Gastroesophageal sphincter (tissue), 4 donors: ENCODE data around the gene ARHGEF11. TPM values are rescaled to one million over a fixed set of nuclear protein-coding genes. Genes with fewer than 3 reads are reported as not detected.

Experiments
- ATAC-seq: fragments of 150-250 bp; one replicate; pipeline ENCODE4 v1.9.1; 2016; ENCODE audit warnings: mild to moderate bottlenecking, moderate library complexity
- H3K27ac ChIP-seq, 4 donors: fragments of 200-600 bp; sonication (generic) in 3 of 4; 1 replicate in 3 of 4; 2 replicates in 1 of 4; pipeline ENCODE4 v1.5.1; 2016 to 2019
- H3K27me3 ChIP-seq: fragments of 200-600 bp; sonication (generic); one replicate; pipeline ENCODE4 v1.5.1; 2019
- H3K36me3 ChIP-seq, 2 donors: fragments of 200-600 bp; sonication (generic); one replicate each; pipeline ENCODE4 v1.5.1; 2019; ENCODE audit warnings: control low read depth in 1 of 2
- H3K4me1 ChIP-seq, 3 donors: fragments of 200-600 bp; sonication (generic); 1 replicate in 2 of 3; 2 replicates in 1 of 3; pipeline ENCODE4 v1.5.1; 2016 to 2019; ENCODE audit warnings: control low read depth in 2 of 3
- H3K4me3 ChIP-seq, 2 donors: fragments of 200-600 bp; sonication (generic); one replicate each; pipeline ENCODE4 v1.5.1; 2019; ENCODE audit warnings: mild to moderate bottlenecking in 1 of 2, moderate library complexity in 1 of 2
- H3K9me3 ChIP-seq, 3 donors: fragments of 200-600 bp; sonication (generic); one replicate each; pipeline ENCODE4 v1.5.1; 2017 to 2019; ENCODE audit warnings: control low read depth in 2 of 3
- EP300 ChIP-seq: sonication (generic); formaldehyde crosslinking; IDR thresholded peaks from one replicate; pipeline ENCODE4 v1.6.1; 2017; ENCODE audit warnings: antibody characterized with exemption, mild to moderate bottlenecking
- POLR2A ChIP-seq, 2 donors: fragments of 450-650 bp; IDR thresholded peaks; one replicate each; pipeline ENCODE4 v1.6.1; 2017; ENCODE audit warnings: antibody characterized with exemption in 2 of 2, mild to moderate bottlenecking in 2 of 2, moderate library complexity in 1 of 2
- POLR2AphosphoS5 ChIP-seq: sonication (generic); formaldehyde crosslinking; IDR thresholded peaks from one replicate; pipeline ENCODE4 v1.6.1; 2017; ENCODE audit warnings: antibody characterized with exemption
- WGBS, 2 donors: methylation state at CpG; one replicate each; pipeline ENCODE4 v1.1.5; 2018; ENCODE audit warnings: low coverage in 1 of 2; 5-methylcytosine and 5-hydroxymethylcytosine counted together
- total RNA-seq, 4 donors: library from RNA; depleted of rRNA; stranded (reverse); fragments of >200 nt; gene quantifications; one replicate each; pipeline ENCODE4 v1.1.0, GENCODE V29; 2016
- TF ChIP-seq, protein P1 (sequence below), 4 experiments: fragments of 200-600 bp in 2 of 4; fragments of 450-650 bp in 2 of 4; sonication (generic) in 1 of 4; IDR thresholded peaks; one replicate each; pipeline ENCODE4 v1.5.1; 2017 to 2019; ENCODE audit warnings: antibody characterized with exemption in 4 of 4, mild to moderate bottlenecking in 2 of 4, moderate library complexity in 2 of 4

Gene ARHGEF11
- total RNA-seq, 4 donors from 2014 or later, result 28.5 to 51.7 (median 37.3) TPM

DNA sequence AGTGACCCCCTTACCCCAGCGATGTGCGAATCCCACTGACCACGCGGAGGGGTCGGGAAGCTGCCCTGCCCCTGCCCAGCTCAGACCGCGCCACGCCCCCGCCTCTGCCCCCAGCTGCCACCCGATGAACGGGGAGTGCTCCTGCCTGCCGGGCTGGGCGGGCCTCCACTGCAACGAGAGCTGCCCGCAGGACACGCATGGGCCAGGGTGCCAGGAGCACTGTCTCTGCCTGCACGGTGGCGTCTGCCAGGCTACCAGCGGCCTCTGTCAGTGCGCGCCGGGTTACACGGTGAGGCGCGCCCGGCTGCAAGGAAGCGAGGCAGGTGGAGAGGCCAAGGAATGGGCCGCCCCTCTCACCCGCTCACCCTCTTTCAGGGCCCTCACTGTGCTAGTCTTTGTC is 137.0 kb downstream of the ARHGEF11 start:
- H3K9me3 ChIP-seq, result no peaks in the 10 kb centered on the region

DNA sequence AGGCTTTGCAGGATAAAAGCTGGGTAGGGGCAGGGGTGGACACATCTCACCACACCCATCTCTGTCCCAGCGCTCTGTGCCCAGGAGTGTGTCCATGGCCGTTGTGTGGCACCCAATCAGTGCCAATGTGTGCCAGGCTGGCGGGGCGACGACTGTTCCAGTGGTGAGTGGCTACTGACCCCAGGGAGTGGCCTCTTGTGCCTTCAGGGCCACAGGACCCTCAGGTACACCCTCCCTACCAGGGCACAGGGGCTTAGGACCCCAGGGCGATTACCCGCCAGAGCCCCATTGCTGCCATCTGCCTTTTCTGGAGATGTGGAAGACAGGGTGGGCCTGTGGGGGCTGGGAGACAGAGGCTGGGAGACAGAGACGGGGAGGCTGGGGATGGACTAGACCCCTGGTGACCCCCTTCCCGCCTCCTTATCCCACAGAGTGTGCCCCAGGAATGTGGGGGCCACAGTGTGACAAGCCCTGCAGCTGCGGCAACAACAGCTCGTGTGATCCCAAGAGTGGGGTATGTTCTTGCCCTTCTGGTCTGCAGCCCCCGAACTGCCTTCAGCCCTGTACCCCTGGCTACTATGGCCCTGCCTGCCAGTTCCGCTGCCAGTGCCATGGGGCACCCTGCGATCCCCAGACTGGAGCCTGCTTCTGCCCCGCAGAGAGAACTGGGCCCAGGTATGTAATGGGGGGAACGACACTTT is 139.2 kb downstream of the ARHGEF11 start:
- Histone ChIP-seq H3K4me3 (no peak overlapping the region), H3K36me3 (peaks cover 0 to 30% of the 10 kb centered on the region in 2 donors), H3K27me3 (peaks cover 57% of the 10 kb centered on the region), H3K9me3 (no peaks in the 10 kb centered on the region), H3K27ac (no peak overlapping the region), H3K4me1 (peaks cover 0 to 60% (median 3%) of the 10 kb centered on the region in 3 donors)
- TF ChIP-seq, protein P1, sequence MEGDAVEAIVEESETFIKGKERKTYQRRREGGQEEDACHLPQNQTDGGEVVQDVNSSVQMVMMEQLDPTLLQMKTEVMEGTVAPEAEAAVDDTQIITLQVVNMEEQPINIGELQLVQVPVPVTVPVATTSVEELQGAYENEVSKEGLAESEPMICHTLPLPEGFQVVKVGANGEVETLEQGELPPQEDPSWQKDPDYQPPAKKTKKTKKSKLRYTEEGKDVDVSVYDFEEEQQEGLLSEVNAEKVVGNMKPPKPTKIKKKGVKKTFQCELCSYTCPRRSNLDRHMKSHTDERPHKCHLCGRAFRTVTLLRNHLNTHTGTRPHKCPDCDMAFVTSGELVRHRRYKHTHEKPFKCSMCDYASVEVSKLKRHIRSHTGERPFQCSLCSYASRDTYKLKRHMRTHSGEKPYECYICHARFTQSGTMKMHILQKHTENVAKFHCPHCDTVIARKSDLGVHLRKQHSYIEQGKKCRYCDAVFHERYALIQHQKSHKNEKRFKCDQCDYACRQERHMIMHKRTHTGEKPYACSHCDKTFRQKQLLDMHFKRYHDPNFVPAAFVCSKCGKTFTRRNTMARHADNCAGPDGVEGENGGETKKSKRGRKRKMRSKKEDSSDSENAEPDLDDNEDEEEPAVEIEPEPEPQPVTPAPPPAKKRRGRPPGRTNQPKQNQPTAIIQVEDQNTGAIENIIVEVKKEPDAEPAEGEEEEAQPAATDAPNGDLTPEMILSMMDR (IDR thresholded peaks at IDR 0.05), result no peak
- TF ChIP-seq POLR2A (IDR thresholded peaks at IDR 0.05) (no peak), POLR2AphosphoS5 (no peak), EP300 (no peak)
- WGBS, 2 donors, result 80 to 87% methylated on average over 1 to 3 of the region's 16 CpGs
- no peak for ATAC-seq

More for the DNA sequence above, 137.0 kb downstream of the ARHGEF11 start:
- ATAC-seq, result no peak
- Histone ChIP-seq H3K27ac (no peak overlapping the region), H3K4me3 (no peak overlapping the region), H3K36me3 (peaks cover 0 to 39% of the 10 kb centered on the region in 2 donors), H3K27me3 (peaks cover 63% of the 10 kb centered on the region), H3K4me1 (peaks cover 0 to 38% (median 0%) of the 10 kb centered on the region in 3 donors)
- TF ChIP-seq POLR2A (IDR thresholded peaks at IDR 0.05) (no peak), EP300 (no peak), POLR2AphosphoS5 (no peak)
- TF ChIP-seq, protein P1 (IDR thresholded peaks at IDR 0.05), result no peak
- WGBS, 2 donors, result 58 to 81% methylated on average over 2 to 6 of the region's 29 CpGs

DNA sequence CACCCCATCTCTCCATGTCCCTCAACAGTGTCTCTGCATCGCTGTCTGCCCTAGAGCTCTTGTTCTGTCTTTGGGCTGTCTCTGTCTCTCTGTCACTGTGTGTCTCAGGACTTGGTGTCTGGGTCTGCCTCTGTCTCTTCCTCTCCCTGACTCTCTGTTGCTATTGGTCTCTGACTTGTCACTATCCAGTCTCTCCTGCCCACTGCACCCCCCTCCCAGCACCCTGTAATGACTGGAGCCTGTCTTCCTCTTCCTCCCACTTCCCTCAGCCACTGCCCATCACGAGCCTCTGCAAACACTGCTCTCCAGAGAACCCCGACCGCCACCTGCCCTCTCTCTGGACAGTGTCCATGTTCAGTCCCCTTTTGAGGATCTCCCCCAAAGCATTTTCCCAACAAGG is 139.9 kb downstream of the ARHGEF11 start:
- Histone ChIP-seq H3K9me3 (no peaks in the 10 kb centered on the region), H3K4me3 (no peak overlapping the region), H3K27ac (no peak overlapping the region), H3K4me1 (peaks cover 0 to 67% (median 10%) of the 10 kb centered on the region in 3 donors), H3K36me3 (peaks cover 0 to 30% of the 10 kb centered on the region in 2 donors), H3K27me3 (peaks cover 63% of the 10 kb centered on the region)
- 58% methylated on average over 4 of the region's 4 CpGs for WGBS, 2 donors
- TF ChIP-seq EP300 (no peak), POLR2A (IDR thresholded peaks at IDR 0.05) (no peak), POLR2AphosphoS5 (no peak)
- TF ChIP-seq, protein P1 (IDR thresholded peaks at IDR 0.05), result no peak
- ATAC-seq, result no peak

DNA sequence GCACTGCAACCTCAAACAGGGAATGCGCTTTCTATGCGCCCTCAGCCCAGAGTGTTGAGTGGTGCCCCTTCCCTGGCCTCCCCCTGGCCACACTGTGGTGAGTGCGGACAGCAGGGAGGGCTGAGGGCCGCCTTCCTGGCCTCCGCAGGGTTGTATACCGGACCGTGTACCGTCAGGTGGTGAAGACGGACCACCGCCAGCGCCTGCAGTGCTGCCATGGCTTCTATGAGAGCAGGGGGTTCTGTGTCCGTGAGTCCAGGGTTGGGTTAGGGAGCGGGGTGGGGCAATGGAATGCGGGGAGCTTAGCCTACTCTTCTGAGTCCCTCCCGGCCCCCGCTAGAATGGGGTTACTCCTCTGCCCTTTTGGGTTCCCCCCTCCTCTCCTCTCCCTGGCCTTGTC is 140.4 kb downstream of the ARHGEF11 start:
- no peak overlapping the region for H3K4me3 ChIP-seq
- WGBS, 2 donors, result 83 to 86% methylated on average over 3 of the region's 16 CpGs
- H3K4me1 ChIP-seq, result peaks cover 0 to 72% (median 12%) of the 10 kb centered on the region in 3 donors
- ATAC-seq, result no peak
- no peak for TF ChIP-seq POLR2A (IDR thresholded peaks at IDR 0.05)
- no peak for TF ChIP-seq POLR2AphosphoS5
- TF ChIP-seq, protein P1 (IDR thresholded peaks at IDR 0.05), result no peak
- no peak for TF ChIP-seq EP300
- peaks cover 0 to 30% of the 10 kb centered on the region in 2 donors for H3K36me3 ChIP-seq
- no peak overlapping the region for H3K27ac ChIP-seq
- peaks cover 63% of the 10 kb centered on the region for H3K27me3 ChIP-seq
- no peaks in the 10 kb centered on the region for H3K9me3 ChIP-seq
